Left ventricle myocardium inferior (tissue), 1 donor: ENCODE results near the gene VPS13A. TPM values are rescaled to one million over a fixed set of nuclear protein-coding genes. Genes with fewer than 3 reads are reported as not detected.
"Not testable (repeated sequence)": the region's sequence is repeated elsewhere in the genome, so short reads cannot be mapped to it uniquely, and the experiment has no call there.

Source experiments
- DNase-seq: peaks from one replicate; pipeline ENCODE4 v3.0.0-alpha.2; 2020
- H3K27ac ChIP-seq: fragments of 200-600 bp; replicated peaks from 2 replicates; pipeline ENCODE4 v1.8.0; 2021
- H3K27me3 ChIP-seq: fragments of 200-600 bp; 2 replicates; pipeline ENCODE4 v1.8.0; 2021; ENCODE audit warnings: low read depth
- H3K36me3 ChIP-seq: fragments of 200-600 bp; 2 replicates; pipeline ENCODE4 v1.8.0; 2021
- H3K4me1 ChIP-seq: fragments of 200-600 bp; 2 replicates; pipeline ENCODE4 v1.8.0; 2021
- H3K4me3 ChIP-seq: fragments of 200-600 bp; 2 replicates; pipeline ENCODE4 v1.8.0; 2021; ENCODE audit warnings: mild to moderate bottlenecking, moderate library complexity
- H3K9me3 ChIP-seq: fragments of 200-600 bp; replicated peaks from 2 replicates; pipeline ENCODE4 v1.8.0; 2021
- intact Hi-C: fragments of 100-400 bp; cut with micrococcal nuclease; formaldehyde crosslinking; loops from one replicate; pipeline ENCODE4 v1.11.0; 2022
- total RNA-seq: library from RNA; stranded (reverse); fragmentation: NEBNext Ultra II Directional; extraction: Animal tissue kit (Norgen Biotek cat#: 25700); gene quantifications from one replicate; pipeline ENCODE4 v1.2.1, GENCODE V29; 2021
- TF ChIP-seq, protein P1 (sequence below): fragments of 200-600 bp; IDR thresholded peaks from 2 replicates; pipeline ENCODE4 v1.8.0; 2021; ENCODE audit warnings: antibody characterized with exemption, mild to moderate bottlenecking, borderline replicate concordance
- donor health status: DM: no; HTN: yes; CAD: no; lungs with severe emphysema.

Gene VPS13A
- total RNA-seq, 1 donor from 2014 or later: 32.5 TPM

DNA sequence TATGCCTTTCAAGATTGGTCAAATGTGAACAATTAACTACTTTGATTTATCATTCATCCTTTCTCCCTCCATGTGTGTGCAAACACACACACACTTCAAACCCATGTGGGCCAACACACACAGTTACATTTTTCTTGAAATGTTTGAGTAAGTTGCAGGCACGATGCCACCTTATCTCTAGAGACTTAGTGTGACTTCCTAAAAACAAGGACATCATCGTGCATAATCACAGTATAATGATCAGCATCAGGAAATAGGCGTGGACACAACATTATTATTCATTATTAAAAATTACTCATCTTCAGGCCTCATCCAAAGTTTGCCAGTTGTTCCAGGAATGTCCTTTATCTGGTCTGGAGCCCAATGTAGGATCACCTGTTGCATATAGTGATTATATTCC lies 261.3 kb downstream of the VPS13A start:
- Histone ChIP-seq H3K27ac (no peak overlapping the region), H3K9me3 (no peaks in the 10 kb centered on the region), H3K27me3 (no peaks in the 10 kb centered on the region), H3K4me3 (no peak overlapping the region), H3K36me3 (no peaks in the 10 kb centered on the region), H3K4me1 (no peaks in the 10 kb centered on the region)
- DNase-seq: no peak
- TF ChIP-seq, protein P1, sequence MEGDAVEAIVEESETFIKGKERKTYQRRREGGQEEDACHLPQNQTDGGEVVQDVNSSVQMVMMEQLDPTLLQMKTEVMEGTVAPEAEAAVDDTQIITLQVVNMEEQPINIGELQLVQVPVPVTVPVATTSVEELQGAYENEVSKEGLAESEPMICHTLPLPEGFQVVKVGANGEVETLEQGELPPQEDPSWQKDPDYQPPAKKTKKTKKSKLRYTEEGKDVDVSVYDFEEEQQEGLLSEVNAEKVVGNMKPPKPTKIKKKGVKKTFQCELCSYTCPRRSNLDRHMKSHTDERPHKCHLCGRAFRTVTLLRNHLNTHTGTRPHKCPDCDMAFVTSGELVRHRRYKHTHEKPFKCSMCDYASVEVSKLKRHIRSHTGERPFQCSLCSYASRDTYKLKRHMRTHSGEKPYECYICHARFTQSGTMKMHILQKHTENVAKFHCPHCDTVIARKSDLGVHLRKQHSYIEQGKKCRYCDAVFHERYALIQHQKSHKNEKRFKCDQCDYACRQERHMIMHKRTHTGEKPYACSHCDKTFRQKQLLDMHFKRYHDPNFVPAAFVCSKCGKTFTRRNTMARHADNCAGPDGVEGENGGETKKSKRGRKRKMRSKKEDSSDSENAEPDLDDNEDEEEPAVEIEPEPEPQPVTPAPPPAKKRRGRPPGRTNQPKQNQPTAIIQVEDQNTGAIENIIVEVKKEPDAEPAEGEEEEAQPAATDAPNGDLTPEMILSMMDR: no peak
- intact Hi-C loops: no loop called here

DNA sequence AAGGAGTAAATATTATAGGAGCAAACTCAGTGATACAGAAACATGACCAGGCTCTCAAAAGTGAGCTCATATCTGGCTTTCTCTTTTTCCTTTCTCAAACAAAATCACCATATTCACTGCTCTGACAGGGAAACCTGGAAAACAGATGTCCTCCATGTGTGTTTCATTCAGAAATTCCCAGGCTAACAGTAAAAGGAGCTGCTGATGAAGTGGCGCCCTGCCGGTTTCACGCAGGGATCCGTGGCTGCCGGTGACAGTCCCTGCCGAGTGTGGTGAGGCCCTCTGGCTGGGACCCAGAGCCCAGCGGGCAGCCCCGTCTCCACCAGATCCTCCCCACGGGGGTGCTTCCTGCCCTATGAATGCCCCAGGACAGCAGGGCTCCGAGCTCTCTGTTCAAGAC lies 262.7 kb downstream of the VPS13A start:
- no peak overlapping the region for H3K4me3 ChIP-seq

DNA sequence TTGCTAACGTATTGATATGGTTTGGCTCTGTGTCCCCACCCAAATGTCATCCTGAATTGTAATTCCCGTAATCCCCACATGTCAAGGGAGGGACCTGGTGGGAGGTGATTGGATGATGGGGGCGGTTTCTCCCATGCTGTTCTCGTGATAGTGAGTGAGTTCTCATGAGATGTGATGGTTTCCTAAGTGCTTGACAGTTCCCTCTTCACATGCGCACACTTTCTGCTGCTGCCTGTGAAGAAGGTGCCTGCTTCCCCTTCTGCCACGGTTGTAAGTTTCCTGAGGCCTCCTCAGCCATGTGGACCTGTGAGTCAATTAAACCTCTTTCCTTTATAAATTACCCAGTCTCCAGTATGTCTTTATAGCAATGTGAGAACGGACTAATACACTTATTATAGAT lies 263.8 kb downstream of the VPS13A start:
- H3K4me3 ChIP-seq, DNase-seq, H3K36me3 ChIP-seq, H3K27ac ChIP-seq, H3K9me3 ChIP-seq, H3K4me1 ChIP-seq, H3K27me3 ChIP-seq, intact Hi-C loops: not testable (repeated sequence)

More for the DNA sequence above, 262.7 kb downstream of the VPS13A start:
- H3K27ac ChIP-seq: peak overlapping the region; percentile 39
- intact Hi-C loops: no loop called here
- no peaks in the 10 kb centered on the region for H3K27me3 ChIP-seq
- no peaks in the 10 kb centered on the region for H3K36me3 ChIP-seq
- H3K9me3 ChIP-seq: no peaks in the 10 kb centered on the region
- H3K4me1 ChIP-seq: no peaks in the 10 kb centered on the region
- TF ChIP-seq, protein P1: no peak
- DNase-seq: no peak

DNA sequence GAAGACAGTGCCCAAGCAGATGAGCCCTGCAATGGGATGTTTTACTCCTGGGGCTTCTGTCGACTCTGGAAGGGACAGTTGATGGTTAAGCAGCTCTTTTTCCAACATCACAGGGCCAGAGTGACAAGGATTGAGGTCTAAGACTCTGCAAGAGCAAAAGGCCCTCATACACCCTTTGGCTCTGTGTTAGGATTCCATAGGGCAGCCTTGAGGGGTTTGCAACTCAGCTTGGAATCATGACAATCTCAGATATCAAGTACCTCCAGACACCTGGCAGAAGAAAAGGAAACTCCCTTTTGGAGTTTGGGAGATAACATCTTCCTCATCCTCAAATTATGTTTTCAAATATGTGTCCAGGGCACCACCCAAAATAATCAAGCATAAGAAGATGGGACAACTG lies 265.1 kb downstream of the VPS13A start:
- Histone ChIP-seq H3K4me3 (no peak overlapping the region), H3K4me1 (no peaks in the 10 kb centered on the region), H3K27ac (no peak overlapping the region), H3K36me3 (no peaks in the 10 kb centered on the region), H3K9me3 (peaks cover 3% of the 10 kb centered on the region), H3K27me3 (no peaks in the 10 kb centered on the region)
- TF ChIP-seq, protein P1: no peak
- intact Hi-C loops: no loop called here
- DNase-seq: no peak

DNA sequence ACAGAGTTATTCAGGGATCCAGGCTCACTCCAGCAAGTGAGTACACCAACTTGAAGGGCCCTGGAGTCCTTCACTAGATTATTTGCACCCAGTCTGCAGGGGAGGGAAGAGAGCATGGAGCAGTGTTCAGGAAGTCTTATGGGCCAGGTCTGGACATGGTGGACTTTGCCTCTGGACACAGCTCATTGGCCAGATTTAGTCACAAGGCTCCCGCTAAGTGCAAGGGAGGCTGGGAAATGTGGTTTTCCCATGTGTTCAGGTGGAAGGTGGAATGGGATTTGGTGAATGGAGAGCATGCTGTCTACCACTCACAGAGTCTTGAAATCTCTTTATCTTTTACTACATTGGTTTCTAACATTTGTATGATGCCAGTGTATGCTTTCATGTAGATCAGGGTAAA lies 270.3 kb downstream of the VPS13A start:
- Histone ChIP-seq H3K36me3 (no peaks in the 10 kb centered on the region), H3K27me3 (peaks cover 3% of the 10 kb centered on the region), H3K4me3 (no peak overlapping the region), H3K4me1 (no peaks in the 10 kb centered on the region), H3K27ac (no peak overlapping the region), H3K9me3 (peaks cover 8% of the 10 kb centered on the region)
- intact Hi-C loops: no loop called here
- DNase-seq: no peak
- TF ChIP-seq, protein P1: no peak

DNA sequence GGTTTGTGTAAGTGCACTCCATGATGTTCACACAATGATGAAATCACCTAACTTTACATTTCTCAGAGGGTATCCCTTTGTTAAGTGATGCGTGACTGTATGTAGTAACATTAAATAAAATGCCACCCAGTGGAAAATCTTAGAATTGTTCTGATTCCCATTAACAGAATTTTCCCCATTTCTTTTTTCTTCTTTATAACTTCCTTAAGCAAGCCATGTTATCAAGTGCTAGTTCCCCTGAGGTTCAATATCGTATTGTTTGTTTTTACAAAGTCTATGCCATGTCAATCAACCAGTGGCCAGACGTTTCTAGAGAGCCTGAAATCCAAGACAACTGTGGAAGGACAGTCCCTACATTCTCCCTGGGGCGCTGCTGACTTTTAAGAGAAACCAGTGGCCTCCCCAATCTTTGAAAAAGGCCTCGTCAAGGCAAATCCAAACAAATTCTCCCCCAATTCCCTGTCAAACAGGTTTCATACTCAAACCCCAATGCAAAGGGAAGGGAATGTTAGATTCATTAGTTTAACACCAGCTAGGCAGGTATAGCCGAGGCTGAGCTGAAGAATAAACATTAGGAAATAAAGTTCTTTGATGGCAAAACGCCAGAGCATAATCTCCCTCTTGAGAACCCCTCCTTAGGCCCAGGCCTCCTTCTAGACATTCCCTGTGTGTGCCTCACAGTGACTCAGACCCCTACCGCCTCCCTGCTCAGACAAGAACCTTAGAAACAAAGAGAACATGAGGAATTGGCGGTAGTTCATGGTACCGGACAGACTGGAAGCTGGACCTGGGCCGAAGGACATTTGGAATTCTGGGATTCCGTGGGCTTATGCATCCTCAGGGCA lies 272.1 kb downstream of the VPS13A start:
- Histone ChIP-seq H3K9me3 (peaks cover 8% of the 10 kb centered on the region), H3K27ac (no peak overlapping the region), H3K4me3 (no peak overlapping the region), H3K27me3 (peaks cover 3% of the 10 kb centered on the region), H3K4me1 (no peaks in the 10 kb centered on the region), H3K36me3 (no peaks in the 10 kb centered on the region)
- TF ChIP-seq, protein P1: no peak
- intact Hi-C loops: no loop called here
- DNase-seq: no peak
